ENCODE results near the gene LGI2.
A peak's percentile ranks its signal among the peaks of the same experiment; 100 is the strongest.

Gene LGI2

DNA sequence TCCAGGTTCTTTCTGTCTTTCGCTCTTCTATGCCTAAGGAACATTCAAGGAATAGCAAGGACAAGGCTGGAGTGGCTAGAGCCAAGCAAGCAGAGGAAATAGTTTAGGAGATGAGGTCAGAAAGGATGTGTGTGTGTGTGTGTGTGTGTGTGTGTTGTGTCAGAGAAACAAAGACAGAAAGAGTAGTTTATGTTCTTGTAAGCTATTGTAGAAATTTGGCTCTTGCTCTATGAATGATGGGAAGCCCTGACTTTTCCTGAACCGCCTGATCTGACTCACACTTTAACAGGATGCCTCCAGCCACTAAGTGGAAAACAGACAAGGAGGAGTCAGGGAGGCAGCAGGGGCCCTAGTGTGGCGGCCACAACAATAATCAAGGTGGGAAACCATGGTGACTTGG lies 39.7 kb downstream of the LGI2 start:
- no peak for ATAC-seq
- H3K27me3 Mint-ChIP-seq, result no peaks in the 10 kb centered on the region
- H3K4me1 Mint-ChIP-seq, result no peaks in the 10 kb centered on the region
- DNase-seq, result no peak
- H3K27ac Mint-ChIP-seq, result no peak overlapping the region
- no peak overlapping the region for H3K4me3 Mint-ChIP-seq
- no peaks in the 10 kb centered on the region for H3K9me3 Mint-ChIP-seq

DNA sequence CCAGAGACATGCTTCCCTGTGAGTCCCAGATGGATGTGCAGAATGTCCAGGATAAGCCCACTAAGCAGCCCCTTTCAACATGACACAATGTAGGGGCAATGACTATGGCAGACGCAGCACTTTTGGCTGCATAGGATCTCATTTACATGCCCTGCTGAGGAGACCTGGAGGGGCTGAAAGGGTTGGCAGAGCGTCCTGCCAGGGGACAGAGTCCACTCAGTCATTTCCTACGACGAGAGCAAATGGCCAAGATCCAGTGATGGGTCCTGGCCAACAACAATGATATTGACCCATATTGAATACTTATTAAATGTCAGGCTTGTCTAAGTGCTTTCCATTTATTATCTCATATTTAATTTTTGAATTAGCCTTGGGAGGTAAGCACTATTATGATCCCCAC lies 41.4 kb downstream of the LGI2 start:
- no peak for ATAC-seq

DNA sequence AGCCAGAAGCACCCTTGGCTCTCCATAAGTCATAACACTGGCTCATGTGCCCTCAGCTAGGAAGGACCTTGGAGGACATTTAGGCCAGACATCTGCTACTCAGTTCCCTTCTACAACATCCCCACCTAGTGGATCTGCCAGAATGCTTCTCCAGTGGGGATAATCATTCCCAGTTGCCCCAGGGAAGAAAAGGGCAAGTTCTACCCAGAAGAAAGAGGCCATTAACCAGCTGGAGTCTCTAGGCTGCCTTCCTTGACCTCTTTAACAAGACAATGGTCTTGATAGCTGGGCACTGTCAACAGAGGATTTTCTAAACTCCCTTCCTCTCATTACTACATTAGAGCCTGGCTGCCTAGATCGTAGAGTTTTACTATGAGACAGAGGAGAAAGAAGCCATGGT lies 42.0 kb downstream of the LGI2 start:
- Mint-ChIP-seq H3K27me3 (no peaks in the 10 kb centered on the region), H3K9me3 (no peaks in the 10 kb centered on the region), H3K4me1 (no peaks in the 10 kb centered on the region), H3K4me3 (no peak overlapping the region), H3K27ac (peak overlapping the region in 1 of 2 donors; percentile 15)
- ATAC-seq (no peak), DNase-seq (no peak)

More for the DNA sequence above, 41.4 kb downstream of the LGI2 start:
- H3K4me1 Mint-ChIP-seq, result no peaks in the 10 kb centered on the region
- H3K9me3 Mint-ChIP-seq, result no peaks in the 10 kb centered on the region
- no peak overlapping the region for H3K27ac Mint-ChIP-seq
- H3K27me3 Mint-ChIP-seq, result no peaks in the 10 kb centered on the region
- H3K4me3 Mint-ChIP-seq, result no peak overlapping the region
- DNase-seq, result no peak

DNA sequence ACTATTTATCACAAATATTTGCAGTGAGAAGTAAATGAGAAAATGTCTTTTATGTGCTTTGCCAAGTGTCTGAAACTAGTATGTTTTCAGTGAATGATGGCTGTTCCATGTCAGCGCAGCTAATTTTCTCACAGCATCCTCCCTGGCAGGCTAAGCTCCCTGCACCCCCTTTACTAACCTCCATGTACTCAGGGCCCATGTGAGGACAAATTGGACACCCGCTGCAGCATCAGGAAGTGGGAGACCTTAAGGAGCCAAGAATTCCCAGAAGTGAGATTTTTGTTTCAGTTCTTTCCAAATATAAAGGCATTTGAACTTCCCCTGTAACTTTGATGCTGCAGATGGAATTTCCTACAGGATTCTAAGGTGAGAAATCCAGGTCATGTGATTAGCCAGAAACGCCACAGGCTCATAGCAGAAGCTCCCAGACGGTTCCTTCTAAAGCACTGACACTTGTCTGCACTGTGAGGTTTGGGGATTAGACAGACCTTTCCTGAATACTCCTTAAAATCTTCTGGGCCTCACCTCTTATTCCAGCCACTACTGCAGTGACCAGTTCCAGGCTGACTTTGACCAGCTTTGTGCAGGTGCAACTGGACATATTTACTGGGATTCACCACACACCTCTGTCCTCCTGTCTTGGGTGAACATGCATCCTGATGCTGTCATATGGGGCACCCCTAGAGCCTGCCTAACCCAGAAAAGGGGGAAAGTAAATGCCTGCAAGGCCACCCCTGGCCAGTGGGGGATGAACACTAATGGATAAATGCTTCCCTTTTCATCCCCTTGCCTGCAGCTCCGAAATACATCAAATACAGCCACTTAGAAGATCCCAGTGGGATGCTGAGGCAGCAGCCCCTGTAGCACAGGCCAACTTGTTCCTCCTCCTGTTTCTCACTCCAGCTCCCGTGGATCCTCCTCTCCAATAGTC lies 45.9 kb downstream of the LGI2 start:
- ATAC-seq (no peak), DNase-seq (no peak)
- H3K27me3 Mint-ChIP-seq, result peaks cover 7% of the 10 kb centered on the region
- H3K9me3 Mint-ChIP-seq, result no peaks in the 10 kb centered on the region
- H3K27ac Mint-ChIP-seq, result no peak overlapping the region
- H3K4me1 Mint-ChIP-seq, result peaks cover 5% of the 10 kb centered on the region
- H3K4me3 Mint-ChIP-seq, result no peak overlapping the region

DNA sequence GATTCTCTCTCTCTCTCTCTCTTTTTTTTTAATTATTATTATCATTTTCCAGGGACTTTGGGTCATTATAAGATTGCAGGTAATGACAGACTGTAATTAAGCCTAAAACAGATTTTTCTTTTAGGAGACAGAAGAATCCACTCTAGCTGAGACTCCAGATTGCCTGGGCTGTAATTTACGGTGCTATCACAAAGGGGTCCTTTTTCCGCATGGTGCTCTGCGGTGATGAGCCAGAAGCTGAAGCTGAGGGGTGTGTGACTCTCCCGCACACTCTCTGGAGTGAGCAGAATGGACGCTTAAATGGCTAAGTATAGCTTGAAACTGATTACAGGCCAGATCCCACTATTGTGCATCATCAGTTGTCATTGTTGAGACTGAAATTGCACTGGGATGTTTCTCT lies 50.0 kb downstream of the LGI2 start:
- DNase-seq (no peak), ATAC-seq (no peak)
- Mint-ChIP-seq H3K27ac (no peak overlapping the region), H3K4me1 (peaks cover 11% of the 10 kb centered on the region), H3K4me3 (no peak overlapping the region), H3K9me3 (no peaks in the 10 kb centered on the region), H3K27me3 (peaks cover 35% of the 10 kb centered on the region)

DNA sequence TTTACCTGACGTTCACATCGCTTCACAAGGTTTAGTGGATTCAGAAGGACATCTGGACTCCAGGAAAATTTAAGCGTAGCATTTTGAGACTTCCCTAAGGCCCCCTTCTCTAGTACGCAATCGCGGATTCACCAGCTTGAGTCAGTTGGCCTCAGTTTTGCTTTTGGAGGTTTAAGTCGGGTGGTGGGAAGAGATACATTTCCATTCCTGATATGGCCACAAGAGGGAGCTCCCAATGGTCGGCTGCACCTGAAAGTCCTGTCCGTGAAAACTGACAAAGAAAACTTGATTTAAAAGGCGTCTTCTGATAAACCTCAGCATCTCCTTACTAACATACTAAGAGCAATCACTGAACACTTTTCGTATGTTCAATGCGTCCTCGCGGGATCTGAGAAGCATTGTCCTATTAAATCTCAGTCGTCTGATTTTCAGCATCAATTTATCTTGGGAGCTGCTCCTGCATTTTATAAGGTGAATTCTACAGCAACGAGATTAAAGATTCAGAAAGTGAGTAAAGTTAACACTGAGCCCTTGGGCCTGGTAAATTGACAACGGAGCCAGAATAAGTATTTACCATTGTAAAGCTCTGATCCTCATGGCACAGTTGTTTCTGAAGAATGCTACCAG lies 50.6 kb downstream of the LGI2 start:
- Mint-ChIP-seq H3K4me1 (peaks cover 11% of the 10 kb centered on the region), H3K4me3 (peak overlapping the region; percentile 49 to 69), H3K27ac (no peak overlapping the region), H3K9me3 (no peaks in the 10 kb centered on the region), H3K27me3 (peaks cover 40% of the 10 kb centered on the region)
- ATAC-seq, result peak; percentile 74
- peak; percentile 51 to 60 for DNase-seq

DNA sequence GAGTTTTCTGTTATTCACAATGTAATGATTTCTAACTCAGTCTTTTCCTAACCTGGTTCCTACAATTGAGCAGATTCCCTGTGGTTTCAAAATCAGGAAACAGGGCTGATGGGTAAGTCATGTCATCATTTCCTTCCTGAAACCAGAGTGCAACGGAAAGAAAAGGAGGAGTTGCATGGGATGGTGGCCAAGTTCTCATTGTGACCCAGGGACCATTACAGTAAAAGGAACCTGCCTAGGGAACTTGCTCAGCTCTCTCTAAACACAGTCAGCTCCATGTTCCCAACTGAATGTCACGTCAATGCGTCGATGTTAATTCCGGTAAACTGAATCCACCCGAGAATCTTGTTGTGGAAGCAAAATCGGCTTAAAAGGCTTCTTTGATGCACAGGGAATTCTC lies 51.2 kb downstream of the LGI2 start:
- peaks cover 11% of the 10 kb centered on the region for H3K4me1 Mint-ChIP-seq
- no peak overlapping the region for H3K27ac Mint-ChIP-seq
- peak overlapping the region; percentile 20 to 27 for H3K4me3 Mint-ChIP-seq
- H3K27me3 Mint-ChIP-seq, result peaks cover 46% of the 10 kb centered on the region
- ATAC-seq (no peak), DNase-seq (no peak)
- H3K9me3 Mint-ChIP-seq, result no peaks in the 10 kb centered on the region

DNA sequence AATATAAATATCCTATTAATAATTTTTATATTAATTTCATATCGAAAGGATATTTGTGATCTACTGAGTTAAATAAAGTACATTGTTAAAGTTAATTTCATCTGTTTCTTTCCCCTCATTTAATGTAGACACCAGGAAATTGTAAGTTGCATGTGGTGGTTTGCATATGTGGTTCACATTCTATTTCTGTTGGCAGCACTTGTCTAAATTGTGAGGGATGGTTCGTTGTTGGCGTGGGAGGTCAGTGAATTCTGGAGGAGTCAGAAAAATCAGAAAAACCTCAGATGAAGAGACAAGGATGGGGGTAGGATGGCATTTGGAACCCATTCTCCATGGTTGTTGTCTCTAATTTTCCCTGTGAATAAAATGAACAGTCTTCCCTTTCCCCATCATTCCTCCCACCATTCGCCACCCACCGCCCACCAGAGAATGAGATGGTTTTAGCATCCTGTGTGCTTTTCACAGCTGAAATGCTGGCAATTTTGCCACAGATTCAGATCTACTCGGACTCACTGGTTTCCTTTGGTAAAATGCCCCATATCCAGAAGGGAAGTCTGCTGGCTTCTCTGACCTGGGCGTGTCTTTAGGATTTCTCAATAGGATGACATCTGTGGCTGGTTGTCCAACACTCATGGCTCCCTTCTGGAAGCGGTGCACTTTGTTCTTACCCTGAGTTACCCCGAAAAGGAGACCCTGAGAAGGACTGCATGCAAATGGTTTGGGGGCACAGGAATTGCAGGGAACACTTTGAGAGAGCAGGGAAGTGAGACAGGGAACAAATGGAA lies 52.3 kb downstream of the LGI2 start:
- H3K27me3 Mint-ChIP-seq, result peaks cover 54% of the 10 kb centered on the region
- no peaks in the 10 kb centered on the region for H3K9me3 Mint-ChIP-seq
- DNase-seq (no peak), ATAC-seq (no peak)
- peaks cover 11% of the 10 kb centered on the region for H3K4me1 Mint-ChIP-seq
- no peak overlapping the region for H3K4me3 Mint-ChIP-seq
- H3K27ac Mint-ChIP-seq, result no peak overlapping the region

DNA sequence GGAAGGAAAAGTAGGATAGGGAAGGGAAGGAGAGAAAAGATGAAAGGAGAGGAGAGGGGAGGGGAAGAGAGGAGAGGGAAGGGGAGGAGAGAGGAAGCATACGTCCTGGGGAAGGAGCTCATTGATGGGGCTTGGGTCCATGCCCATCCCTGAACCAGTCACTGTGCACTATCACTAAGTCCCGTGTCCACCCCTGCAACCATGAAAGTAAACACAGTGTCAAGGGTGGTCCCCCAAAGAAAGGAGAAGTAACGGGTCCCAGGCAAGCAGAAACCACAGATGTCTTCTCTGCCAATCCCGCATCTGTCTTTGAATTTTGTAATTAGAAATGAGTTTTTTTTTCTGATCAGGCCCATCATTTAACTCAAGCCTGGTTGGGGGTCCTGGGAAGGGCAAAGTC lies 55.2 kb downstream of the LGI2 start:
- peaks cover 11% of the 10 kb centered on the region for H3K4me1 Mint-ChIP-seq
- H3K27me3 Mint-ChIP-seq, result peaks cover 62% of the 10 kb centered on the region
- no peak for ATAC-seq
- H3K9me3 Mint-ChIP-seq, result no peaks in the 10 kb centered on the region
- DNase-seq, result no peak
- no peak overlapping the region for H3K27ac Mint-ChIP-seq
- H3K4me3 Mint-ChIP-seq, result no peak overlapping the region

DNA sequence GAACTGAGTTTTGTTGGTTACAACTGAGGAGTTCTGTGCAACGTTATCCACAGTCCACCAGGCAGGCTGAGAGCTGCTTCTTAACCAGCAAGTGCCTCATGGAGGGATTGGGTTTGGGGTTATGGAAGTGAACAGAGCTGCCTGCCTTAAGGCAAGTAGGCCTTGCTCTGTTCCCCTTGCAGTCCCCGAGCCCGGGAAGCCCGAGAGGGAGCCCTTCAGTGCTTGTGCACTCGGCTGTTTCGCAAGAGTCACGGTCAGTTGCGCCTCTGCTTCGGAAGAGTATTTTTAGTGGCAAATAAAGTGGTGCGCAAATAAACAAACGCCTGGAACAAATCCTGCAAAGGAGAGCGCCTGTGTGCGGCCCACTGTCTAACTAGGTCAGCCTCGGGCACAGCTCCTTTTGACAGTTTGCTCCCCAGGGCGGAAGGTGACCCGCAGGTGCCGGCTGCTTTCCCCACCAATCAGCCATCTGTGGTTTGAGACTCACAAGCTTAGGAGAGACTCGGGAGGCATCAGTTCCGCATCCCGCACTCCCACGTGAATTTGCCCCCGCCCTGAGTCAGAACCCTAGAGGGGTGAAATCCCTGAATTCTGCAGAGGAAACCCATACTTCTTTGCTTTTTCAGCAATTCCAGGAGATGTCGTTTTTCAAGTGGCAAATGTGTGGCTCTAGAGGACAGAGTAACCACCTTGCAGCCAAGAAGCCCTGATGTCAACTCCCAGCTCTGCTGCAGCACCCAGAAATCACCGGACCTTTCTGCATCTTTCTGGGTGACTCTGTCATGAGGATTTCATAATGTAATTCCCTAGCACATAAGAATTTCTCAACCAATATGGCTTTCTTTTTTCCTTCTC lies 56.8 kb downstream of the LGI2 start:
- H3K27ac Mint-ChIP-seq, result no peak overlapping the region
- ATAC-seq (no peak), DNase-seq (no peak)
- H3K27me3 Mint-ChIP-seq, result peaks cover 62% of the 10 kb centered on the region
- H3K4me3 Mint-ChIP-seq, result no peak overlapping the region
- H3K9me3 Mint-ChIP-seq, result no peaks in the 10 kb centered on the region
- peaks cover 6% of the 10 kb centered on the region for H3K4me1 Mint-ChIP-seq

DNA sequence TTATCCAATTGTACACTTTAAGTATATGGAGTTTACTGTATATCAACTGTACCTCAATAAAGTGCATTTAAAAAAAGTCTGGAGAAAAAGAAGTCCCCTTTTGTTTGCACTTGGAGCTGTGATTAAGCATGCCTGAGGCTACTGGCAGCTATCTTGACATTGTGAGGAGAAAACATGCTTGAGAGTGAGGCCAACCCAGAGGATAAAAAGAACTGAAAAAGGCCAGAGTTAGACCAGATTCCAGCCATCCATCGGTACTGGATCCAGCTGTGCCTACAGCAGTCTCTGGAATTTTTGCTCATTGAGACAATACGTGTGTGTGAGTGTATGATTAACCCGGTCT lies 57.4 kb downstream of the LGI2 start:
- H3K27ac Mint-ChIP-seq, result no peak overlapping the region
- no peak for DNase-seq

DNA sequence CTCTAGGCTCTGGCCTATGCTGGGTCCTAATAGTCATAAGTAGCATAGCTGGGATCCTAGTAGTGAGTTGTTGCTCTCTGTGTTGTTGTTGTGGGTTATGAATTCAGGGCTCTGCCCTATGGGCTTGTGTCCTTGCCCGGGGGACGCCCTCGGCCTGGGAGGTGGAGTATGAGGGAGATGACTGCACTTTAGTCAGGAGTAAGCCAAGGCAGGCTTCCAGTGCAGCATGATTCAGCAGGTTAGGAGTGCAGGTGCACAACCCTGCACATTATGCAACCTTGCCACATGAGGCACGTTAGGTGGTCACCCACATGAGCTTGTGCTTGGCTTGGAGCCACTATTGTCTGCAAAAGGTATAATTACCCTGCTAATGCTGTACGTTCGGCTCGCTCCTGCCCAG lies 59.6 kb downstream of the LGI2 start:
- no peaks in the 10 kb centered on the region for H3K4me1 Mint-ChIP-seq
- DNase-seq (no peak), ATAC-seq (no peak)
- H3K27me3 Mint-ChIP-seq, result peaks cover 38% of the 10 kb centered on the region
- no peak overlapping the region for H3K4me3 Mint-ChIP-seq
- peaks cover 3 to 5% of the 10 kb centered on the region in 2 donors for H3K9me3 Mint-ChIP-seq
- H3K27ac Mint-ChIP-seq, result no peak overlapping the region

More for the DNA sequence above, 57.4 kb downstream of the LGI2 start:
- no peak for ATAC-seq
- Mint-ChIP-seq H3K9me3 (no peaks in the 10 kb centered on the region), H3K27me3 (peaks cover 56% of the 10 kb centered on the region), H3K4me3 (no peak overlapping the region), H3K4me1 (peaks cover 1% of the 10 kb centered on the region)

DNA sequence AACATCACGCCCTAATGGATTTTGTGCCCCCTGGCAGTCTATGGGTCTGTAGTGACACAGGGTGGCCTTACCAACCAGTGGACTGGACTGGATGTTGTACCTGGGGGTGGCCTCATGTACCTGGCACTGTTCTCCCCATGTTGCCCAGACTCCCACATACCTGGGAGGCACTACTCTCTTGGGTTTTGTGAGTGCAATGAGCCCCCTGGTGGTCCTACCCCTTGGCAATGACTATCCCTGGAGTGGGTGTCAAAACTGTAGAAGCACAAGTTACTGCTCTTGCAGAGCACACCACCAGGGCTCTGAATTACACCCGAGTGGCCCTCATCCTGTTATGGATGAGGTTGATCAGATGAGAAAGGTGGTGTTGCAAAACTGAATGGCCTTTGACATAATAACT lies 60.1 kb downstream of the LGI2 start:
- H3K4me3 Mint-ChIP-seq, result no peak overlapping the region
- no peaks in the 10 kb centered on the region for H3K4me1 Mint-ChIP-seq
- H3K27ac Mint-ChIP-seq, result no peak overlapping the region
- H3K9me3 Mint-ChIP-seq, result peaks cover 5 to 10% of the 10 kb centered on the region in 2 donors
- ATAC-seq, result no peak
- DNase-seq, result no peak
- H3K27me3 Mint-ChIP-seq, result peaks cover 33% of the 10 kb centered on the region

DNA sequence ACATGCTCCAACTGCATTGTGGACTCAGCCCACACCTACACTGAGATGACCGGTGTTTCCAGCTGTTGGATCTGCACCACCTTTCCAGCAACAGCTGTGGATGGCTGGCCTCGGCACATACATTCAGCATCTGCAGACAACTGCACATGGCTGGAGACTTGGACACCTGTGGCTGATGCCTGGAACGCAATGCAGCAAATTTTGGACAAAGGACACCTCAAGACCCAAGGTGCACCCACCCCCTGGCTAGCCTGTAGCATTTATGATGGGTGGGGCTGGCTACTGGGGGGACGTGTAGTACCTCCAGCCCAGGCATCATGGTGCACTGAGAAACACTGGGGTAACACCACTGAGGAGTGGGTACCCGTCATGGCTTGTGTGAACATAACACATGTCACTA lies 60.6 kb downstream of the LGI2 start:
- no peak for DNase-seq
- H3K4me1 Mint-ChIP-seq, result no peaks in the 10 kb centered on the region
- no peak overlapping the region for H3K27ac Mint-ChIP-seq
- peaks cover 28% of the 10 kb centered on the region for H3K27me3 Mint-ChIP-seq
- ATAC-seq, result no peak
- H3K9me3 Mint-ChIP-seq, result peaks cover 5 to 12% of the 10 kb centered on the region in 2 donors
- no peak overlapping the region for H3K4me3 Mint-ChIP-seq

DNA sequence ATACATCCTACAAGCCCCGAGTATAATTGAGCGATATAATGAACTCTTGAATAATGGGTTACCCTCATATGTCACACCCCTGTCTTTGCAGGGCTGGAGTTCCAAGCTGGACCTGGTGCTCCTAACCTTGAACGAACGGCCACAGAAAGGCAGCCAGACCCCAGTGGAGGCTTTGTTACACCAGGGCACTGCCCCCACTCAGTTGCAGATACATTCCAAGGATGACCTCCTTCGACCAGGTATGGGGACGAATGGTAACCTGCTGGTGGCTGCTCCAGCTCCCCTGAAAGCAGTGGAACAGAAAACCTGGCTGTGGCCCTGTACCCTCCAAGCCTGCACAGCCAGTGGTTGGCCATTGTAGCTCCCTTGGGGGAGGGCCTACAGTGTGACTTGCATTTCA lies 61.3 kb downstream of the LGI2 start:
- Mint-ChIP-seq H3K27me3 (peaks cover 21% of the 10 kb centered on the region), H3K4me3 (no peak overlapping the region), H3K4me1 (no peaks in the 10 kb centered on the region), H3K27ac (no peak overlapping the region), H3K9me3 (peaks cover 5 to 18% of the 10 kb centered on the region in 2 donors)
- no peak for ATAC-seq
- no peak for DNase-seq

Data from stimulated activated naive CD8-positive, alpha-beta T cell treated with anti-CD3 and anti-CD28 coated beads, Interleukin-15, amount 100 ng/mL, for 72 hours (primary cell).